Measurements from ENCODE around the gene ASGR2.

Gene ASGR2

DNA sequence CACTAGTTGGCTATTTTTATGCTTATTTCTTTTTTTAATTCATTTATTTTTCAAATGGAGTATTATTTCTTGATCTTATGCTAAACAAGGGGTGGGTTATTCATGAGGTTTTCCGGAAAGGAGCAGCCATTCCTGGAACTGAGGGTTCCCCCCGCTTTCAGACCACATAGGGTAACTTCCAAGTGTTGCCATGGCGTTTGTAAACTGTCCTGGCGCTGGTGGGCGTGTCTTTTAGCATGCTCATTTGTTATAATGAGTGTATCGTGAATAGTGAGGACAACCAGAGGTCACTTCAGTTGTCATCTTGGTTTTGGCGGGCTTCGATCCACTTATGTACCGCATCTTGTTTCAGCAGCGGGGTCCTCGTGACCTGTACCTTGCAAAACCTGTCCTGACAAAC lies 29.6 kb upstream of the ASGR2 start:
- Histone ChIP-seq H3K9me3 (no peaks in the 10 kb centered on the region), H3K36me3 (no peaks in the 10 kb centered on the region), H3K27ac (no peak overlapping the region), H3K4me3 (ENCODE audit: low read depth in 1 of 2, low read length in 1 of 2) (no peak overlapping the region), H3K27me3 (peaks cover 16% of the 10 kb centered on the region), H3K4me1 (ENCODE audit: control insufficient read depth in 1 of 2, insufficient read depth in 1 of 2, low read depth in 1 of 2, low read length in 1 of 2) (no peaks in the 10 kb centered on the region)
- TF ChIP-seq, protein P1, sequence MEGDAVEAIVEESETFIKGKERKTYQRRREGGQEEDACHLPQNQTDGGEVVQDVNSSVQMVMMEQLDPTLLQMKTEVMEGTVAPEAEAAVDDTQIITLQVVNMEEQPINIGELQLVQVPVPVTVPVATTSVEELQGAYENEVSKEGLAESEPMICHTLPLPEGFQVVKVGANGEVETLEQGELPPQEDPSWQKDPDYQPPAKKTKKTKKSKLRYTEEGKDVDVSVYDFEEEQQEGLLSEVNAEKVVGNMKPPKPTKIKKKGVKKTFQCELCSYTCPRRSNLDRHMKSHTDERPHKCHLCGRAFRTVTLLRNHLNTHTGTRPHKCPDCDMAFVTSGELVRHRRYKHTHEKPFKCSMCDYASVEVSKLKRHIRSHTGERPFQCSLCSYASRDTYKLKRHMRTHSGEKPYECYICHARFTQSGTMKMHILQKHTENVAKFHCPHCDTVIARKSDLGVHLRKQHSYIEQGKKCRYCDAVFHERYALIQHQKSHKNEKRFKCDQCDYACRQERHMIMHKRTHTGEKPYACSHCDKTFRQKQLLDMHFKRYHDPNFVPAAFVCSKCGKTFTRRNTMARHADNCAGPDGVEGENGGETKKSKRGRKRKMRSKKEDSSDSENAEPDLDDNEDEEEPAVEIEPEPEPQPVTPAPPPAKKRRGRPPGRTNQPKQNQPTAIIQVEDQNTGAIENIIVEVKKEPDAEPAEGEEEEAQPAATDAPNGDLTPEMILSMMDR (IDR thresholded peaks at IDR 0.05): no peak

- Histone ChIP-seq H3K4me1 (ENCODE audit: control insufficient read depth in 1 of 2, insufficient read depth in 1 of 2, low read depth in 1 of 2, low read length in 1 of 2) (no peaks in the 10 kb centered on the region), H3K27me3 (peaks cover 36% of the 10 kb centered on the region), H3K27ac (no peak overlapping the region), H3K4me3 (ENCODE audit: low read depth in 1 of 2, low read length in 1 of 2) (no peak overlapping the region), H3K9me3 (no peaks in the 10 kb centered on the region), H3K36me3 (no peaks in the 10 kb centered on the region)
- TF ChIP-seq, protein P1 (IDR thresholded peaks at IDR 0.05): no peak
These were observed 27.2 kb upstream of the ASGR2 start for GRCh38 chr17:7141824-7142223.

- Histone ChIP-seq H3K27me3 (peaks cover 50% of the 10 kb centered on the region), H3K4me1 (ENCODE audit: control insufficient read depth in 1 of 2, insufficient read depth in 1 of 2, low read depth in 1 of 2, low read length in 1 of 2) (no peaks in the 10 kb centered on the region), H3K4me3 (ENCODE audit: low read depth in 1 of 2, low read length in 1 of 2) (no peak overlapping the region), H3K36me3 (no peaks in the 10 kb centered on the region), H3K9me3 (no peaks in the 10 kb centered on the region), H3K27ac (no peak overlapping the region)
- TF ChIP-seq, protein P1 (IDR thresholded peaks at IDR 0.05): no peak
These were observed 24.8 kb upstream of the ASGR2 start for GRCh38 chr17:7139400-7139799.

GRCh38 chr17:7138800-7139381 lies 24.3 kb upstream of the ASGR2 start:
- H3K27ac ChIP-seq: no peak overlapping the region
- no peak overlapping the region for H3K4me3 ChIP-seq (ENCODE audit: low read depth in 1 of 2, low read length in 1 of 2)
- TF ChIP-seq, protein P1 (IDR thresholded peaks at IDR 0.05): no peak
- H3K9me3 ChIP-seq: no peaks in the 10 kb centered on the region
- H3K4me1 ChIP-seq (ENCODE audit: control insufficient read depth in 1 of 2, insufficient read depth in 1 of 2, low read depth in 1 of 2, low read length in 1 of 2): no peaks in the 10 kb centered on the region
- H3K27me3 ChIP-seq: peaks cover 55% of the 10 kb centered on the region
- H3K36me3 ChIP-seq: no peaks in the 10 kb centered on the region

DNA sequence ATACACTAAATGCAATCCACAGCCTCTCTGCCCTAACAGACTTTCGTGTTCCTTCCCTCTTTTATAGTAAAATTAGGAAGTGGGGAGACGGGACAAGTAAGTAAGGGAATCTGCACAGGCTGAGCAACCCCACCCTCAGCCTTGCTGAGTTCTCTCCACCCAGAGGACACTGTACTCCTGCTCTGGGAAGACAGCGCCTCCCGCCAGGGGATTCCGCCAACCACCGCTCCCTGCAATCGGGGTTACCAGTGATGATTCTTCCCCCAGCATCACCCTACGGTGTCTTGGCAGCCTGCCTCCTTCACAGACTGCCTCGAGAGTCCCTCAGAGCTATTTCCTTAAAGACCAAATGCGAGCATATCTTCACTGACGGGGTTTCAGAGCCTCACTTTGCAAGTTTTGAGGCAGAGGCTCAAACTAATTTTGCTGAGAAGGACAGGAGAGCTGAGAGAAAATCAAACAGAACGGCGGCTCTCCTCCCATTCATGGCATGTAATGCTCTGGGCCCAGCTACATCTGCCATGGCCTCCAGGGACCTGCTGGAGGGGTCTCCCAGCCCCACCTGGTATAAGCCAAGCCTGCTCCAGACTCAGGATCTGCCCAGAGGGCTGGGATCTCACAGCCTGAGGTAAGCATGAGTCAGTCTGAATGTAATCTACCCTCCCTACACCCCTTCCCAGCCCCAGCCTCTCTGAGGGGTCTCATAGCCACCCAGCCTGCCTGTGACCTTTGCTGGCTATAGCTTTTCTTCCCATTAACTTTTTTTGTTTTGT lies 22.7 kb upstream of the ASGR2 start:
- Histone ChIP-seq H3K27me3 (peaks cover 67% of the 10 kb centered on the region), H3K27ac (no peak overlapping the region), H3K4me3 (ENCODE audit: low read depth in 1 of 2, low read length in 1 of 2) (no peak overlapping the region), H3K4me1 (ENCODE audit: control insufficient read depth in 1 of 2, insufficient read depth in 1 of 2, low read depth in 1 of 2, low read length in 1 of 2) (peaks cover 6 to 9% of the 10 kb centered on the region in 2 experiments), H3K9me3 (no peaks in the 10 kb centered on the region), H3K36me3 (no peaks in the 10 kb centered on the region)
- TF ChIP-seq, protein P1 (IDR thresholded peaks at IDR 0.05): no peak
